ENCODE measurements around the gene SSH3.

The SSH3 gene

DNA sequence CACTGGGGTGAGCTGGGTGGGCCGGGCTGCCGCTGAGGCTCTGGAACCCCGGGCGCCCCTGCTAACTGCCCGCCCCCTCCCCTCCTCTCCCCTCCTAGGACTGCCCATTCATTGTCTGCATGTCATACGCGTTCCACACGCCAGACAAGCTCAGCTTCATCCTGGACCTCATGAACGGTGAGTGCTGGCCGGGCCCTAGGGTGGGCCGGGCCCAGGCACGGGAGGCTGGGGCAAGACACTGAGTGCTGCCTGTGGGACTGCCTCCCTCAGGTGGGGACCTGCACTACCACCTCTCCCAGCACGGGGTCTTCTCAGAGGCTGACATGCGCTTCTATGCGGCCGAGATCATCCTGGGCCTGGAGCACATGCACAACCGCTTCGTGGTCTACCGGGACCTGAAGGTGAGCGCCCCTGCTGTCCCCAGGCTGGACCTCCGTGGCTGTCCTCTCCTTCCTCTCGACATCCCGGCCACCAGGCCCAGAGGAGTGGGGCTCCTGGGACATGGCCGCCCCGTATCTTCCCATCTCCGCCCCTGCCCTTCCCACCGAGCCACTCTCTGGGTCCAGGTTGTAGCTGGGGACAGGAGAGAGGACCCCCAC lies 21.7 kb upstream of the SSH3 start:
- no peak for DNase-seq

- DNase-seq, result no peak
These were observed 21.0 kb upstream of the SSH3 start for GRCh38 chr11:67282155-67282875.

- no peak for DNase-seq
These were observed 20.4 kb upstream of the SSH3 start for GRCh38 chr11:67282876-67283371.

GRCh38 chr11:67283481-67283963 lies 19.8 kb upstream of the SSH3 start:
- no peak for DNase-seq

GRCh38 chr11:67284811-67285540 lies 18.4 kb upstream of the SSH3 start:
- no peak for DNase-seq

GRCh38 chr11:67285541-67286498 lies 17.5 kb upstream of the SSH3 start:
- DNase-seq, result no peak

GRCh38 chr11:67286621-67287333 lies 16.6 kb upstream of the SSH3 start:
- no peak for DNase-seq

DNA sequence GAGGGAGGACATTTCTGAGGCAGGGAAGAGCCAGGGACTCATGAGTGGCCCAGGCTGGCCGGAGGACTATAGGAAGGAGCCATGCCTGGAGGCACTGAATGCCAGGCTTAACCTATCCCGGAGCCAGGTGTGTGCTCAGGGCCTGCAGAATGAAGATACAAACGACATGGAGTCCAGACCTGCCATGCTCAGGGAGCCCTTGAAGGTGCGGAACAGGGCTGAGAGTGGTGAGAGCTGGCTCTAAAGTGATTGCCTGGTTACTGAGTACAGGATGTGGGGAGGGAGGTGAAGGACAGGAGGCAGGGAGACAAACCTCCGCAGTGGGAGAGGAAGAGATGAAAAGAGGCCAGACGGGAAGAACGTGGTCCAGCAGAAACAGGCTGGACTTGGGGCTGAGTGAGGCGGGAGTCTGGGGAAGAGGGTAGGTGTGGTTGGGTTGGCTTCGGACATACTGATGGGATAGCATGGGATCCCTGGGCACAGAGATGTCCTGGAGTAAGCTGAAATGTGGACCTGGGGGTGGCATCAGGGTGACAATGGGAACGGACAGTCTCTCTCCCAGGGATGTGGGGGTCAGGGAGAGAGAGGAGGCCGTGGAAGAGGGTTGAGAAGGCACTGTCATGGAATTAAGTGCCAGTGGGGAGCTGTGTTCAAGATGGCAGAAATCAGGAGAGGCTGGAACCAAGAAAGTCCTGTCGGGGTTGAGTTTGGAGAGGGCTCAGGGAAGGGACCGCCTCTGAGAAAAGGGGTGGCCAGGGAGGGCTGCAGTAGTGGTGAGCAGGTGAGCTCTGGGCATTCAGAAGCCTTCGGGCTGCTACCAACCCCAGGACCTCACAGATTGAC lies 15.8 kb upstream of the SSH3 start:
- DNase-seq, result no peak

DNA sequence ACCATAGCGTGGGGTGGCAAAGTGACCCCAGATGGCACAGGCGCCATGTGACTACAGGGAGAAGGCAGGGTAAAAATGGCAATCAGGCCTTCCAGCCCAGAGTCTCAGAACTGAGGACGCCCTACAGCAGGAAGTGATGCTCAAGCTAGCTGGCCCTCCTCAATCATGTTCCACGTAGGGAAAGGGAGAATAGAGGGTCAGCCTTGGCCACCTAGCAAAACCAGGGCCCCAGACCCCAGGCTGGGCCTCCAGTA lies 15.2 kb upstream of the SSH3 start:
- DNase-seq, result no peak

DNA sequence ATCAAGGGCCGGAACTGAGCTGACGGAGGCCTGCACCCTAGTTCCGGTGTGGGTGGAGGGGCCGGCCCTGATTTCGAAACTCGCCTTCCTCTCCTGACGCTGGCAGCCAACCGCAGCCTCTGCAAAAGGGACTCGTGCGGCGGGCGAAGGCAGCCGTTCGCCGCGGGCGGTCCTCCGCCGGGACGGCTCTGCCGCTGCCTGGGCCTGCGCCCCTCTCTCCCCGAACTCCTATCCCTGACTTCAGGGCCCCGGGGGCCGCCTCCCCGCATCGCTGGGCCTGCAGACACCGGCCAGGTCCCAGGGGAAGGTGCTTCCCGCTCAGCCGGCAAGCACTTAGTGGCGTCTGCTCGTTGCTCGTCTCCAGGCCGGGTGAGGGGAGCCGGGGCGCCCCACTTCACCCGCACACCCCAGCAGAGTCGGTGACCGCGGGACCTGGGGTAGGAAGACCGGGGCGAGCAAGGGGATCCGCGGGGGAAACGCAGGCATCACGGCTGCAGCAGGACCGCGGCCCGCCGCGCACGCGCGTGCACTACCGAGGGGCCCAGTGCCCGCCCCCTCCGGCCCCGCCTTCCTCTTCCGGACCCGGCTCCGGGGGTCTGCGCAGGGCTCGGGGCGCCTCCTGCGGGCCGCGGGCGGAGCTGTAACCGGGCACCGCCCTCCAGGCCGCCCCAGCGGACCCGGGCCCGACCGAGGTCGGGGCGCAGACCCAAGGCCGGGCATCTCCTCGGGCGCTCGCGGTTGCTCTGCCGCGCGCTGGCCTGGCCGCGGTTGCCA lies 14.7 kb upstream of the SSH3 start:
- peak; percentile 69 for DNase-seq

DNA sequence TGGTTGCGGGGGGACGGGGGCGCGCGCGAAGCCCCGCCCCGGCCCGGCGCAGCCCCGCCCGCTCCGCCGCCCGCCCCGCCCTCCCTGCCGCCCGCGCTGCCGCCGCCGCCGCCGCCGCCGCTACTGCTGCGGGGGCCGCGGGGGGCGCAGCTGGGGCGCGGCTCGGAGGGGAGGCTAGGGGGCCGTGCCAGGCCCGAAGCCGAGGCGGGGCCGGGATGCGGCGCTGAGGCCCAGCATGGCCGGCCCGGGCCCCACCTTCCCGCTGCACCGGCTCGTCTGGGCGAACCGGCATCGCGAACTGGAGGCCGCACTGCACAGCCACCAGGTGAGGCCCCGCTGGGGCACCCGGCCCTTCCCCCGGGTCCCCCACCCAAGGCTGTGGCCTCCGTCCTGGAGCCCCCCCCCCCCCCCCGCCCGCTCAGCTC lies 14.1 kb upstream of the SSH3 start, which contains the start of gene ANKRD13D:
ANKRD13D (plus strand) TSS at position 78 of the 425 bp plus-strand sequence; CDS start at position 236, 158 bp downstream.
- DNase-seq, result peak; percentile 69

DNA sequence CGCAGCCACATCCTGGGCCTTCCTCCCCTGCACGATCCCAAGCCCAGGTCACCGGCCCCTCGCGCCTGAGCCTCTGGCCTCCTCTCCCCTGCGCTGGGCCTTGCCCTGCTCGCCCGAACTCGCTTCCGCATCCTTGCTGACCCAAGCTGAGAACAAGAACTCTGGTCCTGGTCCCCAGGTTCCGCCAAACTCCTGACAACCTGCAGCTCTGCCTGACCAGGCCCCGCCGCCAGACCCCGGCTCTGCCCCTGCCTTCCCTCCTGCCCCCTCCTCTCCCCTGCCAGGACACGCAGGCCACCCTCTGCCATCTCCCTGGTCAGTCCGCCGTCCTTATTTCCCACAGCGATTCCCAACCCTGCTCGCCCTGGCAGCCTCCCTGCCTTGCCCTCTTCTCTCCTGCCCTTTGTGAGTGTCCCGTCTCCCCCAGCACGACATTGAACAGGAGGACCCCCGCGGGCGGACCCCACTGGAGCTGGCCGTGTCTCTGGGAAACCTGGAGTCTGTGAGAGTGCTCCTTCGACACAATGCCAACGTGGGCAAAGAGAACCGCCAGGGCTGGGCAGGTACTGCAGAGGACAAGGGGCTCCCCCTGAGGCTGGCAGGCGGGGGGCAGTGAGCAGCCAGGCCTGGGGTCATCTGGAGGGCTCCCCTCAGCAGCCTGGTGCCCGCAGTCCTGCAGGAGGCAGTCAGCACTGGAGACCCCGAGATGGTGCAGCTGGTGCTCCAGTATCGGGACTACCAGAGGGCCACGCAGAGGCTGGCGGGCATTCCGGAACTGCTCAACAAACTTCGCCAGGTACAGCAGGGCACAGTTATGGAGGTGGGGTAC lies 13.5 kb upstream of the SSH3 start:
- no peak for DNase-seq

GRCh38 chr11:67290801-67291200 lies 12.5 kb upstream of the SSH3 start:
- DNase-seq, result no peak

DNA sequence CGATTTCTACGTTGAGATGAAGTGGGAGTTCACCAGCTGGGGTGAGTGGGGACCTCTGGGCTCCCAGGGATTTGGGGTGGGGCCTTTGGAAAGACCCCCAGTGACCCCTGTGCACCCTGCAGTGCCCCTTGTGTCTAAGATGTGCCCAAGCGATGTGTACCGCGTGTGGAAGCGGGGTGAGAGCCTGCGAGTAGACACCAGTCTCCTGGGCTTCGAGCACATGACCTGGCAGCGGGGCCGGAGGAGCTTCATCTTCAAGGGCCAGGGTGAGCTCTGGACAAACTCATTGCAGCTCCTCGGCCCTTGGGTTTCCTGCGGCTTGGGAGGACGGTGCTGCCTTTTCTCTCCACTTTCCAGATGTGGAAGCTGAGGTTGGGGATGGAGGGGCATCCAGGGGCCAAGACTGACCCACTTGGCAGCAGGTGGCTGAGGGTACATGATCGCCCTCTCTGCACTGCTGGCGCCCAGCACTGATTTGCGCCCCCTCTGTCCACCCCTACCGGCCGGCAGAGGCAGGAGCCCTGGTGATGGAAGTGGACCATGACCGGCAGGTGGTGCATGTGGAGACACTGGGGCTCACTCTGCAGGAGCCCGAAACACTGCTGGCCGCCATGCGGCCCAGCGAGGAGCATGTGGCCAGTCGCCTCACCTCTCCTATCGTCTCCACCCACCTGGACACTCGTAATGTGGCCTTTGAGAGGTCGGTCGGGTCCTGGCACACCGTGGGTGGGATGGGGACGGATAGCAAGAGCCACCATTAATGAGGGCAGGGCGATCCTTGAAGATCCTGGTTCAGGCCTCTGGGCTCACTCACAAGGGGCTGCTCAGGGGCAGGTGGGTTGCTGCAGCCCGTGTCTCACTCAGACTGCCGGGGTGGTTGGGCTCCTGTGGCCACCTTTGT lies 11.6 kb upstream of the SSH3 start:
- no peak for DNase-seq

- no peak for DNase-seq
These were observed 10.7 kb upstream of the SSH3 start for GRCh38 chr11:67292671-67293070.

- no peak for DNase-seq
These were observed 10.2 kb upstream of the SSH3 start for GRCh38 chr11:67293090-67293489.

GRCh38 chr11:67295846-67296245 lies 7.5 kb upstream of the SSH3 start:
- DNase-seq, result no peak

DNA sequence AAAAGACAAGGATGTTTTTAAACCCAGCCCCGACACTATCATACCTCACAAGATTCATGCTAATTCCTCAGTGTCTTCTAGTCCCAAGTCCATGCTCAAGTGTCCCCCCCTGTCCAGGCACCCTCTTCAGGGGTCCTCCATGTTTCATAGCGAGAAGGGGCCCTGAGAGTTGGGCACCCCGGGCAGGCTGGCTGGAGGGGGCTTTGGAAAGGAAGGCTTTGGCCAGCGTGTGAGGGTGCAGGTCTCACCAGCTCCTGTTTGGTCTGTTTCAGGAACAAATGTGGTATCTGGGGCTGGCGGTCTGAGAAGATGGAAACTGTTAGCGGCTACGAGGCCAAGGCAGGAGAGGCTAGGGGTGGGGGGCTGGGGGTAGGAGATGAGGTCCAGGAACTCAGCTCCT lies 4.5 kb upstream of the SSH3 start:
- DNase-seq, result no peak

Measured in DMS79 treated with DMSO at 0.1 percent for 48 hours (cell line).